ENCODE results near the gene PRRT3. TPM values are rescaled to one million over a fixed set of nuclear protein-coding genes. Genes with fewer than 3 reads are reported as not detected.

Gene PRRT3
- total RNA-seq, 1 donor from 2014 or later, result 1.4 TPM

GRCh38 chr3:9951126-9951525 is 1.1 kb downstream of the PRRT3 start:
- intact Hi-C loops (cut with DNase I), result no loop called here
- H3K36me3 ChIP-seq, result no peaks in the 10 kb centered on the region
- DNase-seq, result no peak
- peaks cover 10% of the 10 kb centered on the region for H3K4me1 ChIP-seq
- ATAC-seq, result no peak
- TF ChIP-seq CTCF (IDR thresholded peaks at IDR 0.05), result no peak
- peak overlapping the region; percentile 52 for H3K4me3 ChIP-seq
- H3K27me3 ChIP-seq, result no peaks in the 10 kb centered on the region
- H3K27ac ChIP-seq, result no peak overlapping the region
- no peaks in the 10 kb centered on the region for H3K9me3 ChIP-seq

GRCh38 chr3:9949626-9950025 is 2.6 kb downstream of the PRRT3 start:
- Histone ChIP-seq H3K36me3 (no peaks in the 10 kb centered on the region), H3K27ac (no peak overlapping the region), H3K4me3 (no peak overlapping the region), H3K27me3 (no peaks in the 10 kb centered on the region), H3K9me3 (no peaks in the 10 kb centered on the region), H3K4me1 (peaks cover 15% of the 10 kb centered on the region)
- ATAC-seq (no peak), DNase-seq (no peak)
- intact Hi-C loops (cut with DNase I), result no loop called here
- TF ChIP-seq CTCF (IDR thresholded peaks at IDR 0.05), result no peak

DNA sequence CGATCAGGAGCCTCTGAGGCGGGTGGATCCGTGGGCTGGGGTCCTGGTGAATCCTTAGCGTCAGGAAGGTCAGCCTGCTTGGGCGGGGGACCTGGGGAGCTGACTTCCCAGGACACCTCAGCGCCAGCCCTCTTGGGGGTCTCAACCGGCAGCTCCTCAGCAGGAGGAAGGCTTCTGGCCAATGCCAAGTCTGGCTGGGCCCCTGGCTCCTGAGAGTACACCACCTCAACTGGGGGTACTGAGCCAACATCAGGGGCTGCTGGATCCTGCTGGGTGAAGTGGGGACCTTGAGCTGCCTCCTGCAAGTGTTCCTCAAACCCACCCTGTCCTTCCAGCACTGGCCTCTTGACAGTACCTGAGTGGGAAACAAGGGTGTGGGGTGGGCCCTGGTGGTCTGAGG is 3.1 kb downstream of the PRRT3 start:
- Histone ChIP-seq H3K9me3 (no peaks in the 10 kb centered on the region), H3K4me1 (peaks cover 15% of the 10 kb centered on the region), H3K4me3 (no peak overlapping the region), H3K27ac (no peak overlapping the region), H3K36me3 (no peaks in the 10 kb centered on the region), H3K27me3 (no peaks in the 10 kb centered on the region)
- ATAC-seq, result no peak
- no peak for DNase-seq
- intact Hi-C loops (cut with DNase I), result no loop called here
- TF ChIP-seq CTCF (IDR thresholded peaks at IDR 0.05), result no peak

DNA sequence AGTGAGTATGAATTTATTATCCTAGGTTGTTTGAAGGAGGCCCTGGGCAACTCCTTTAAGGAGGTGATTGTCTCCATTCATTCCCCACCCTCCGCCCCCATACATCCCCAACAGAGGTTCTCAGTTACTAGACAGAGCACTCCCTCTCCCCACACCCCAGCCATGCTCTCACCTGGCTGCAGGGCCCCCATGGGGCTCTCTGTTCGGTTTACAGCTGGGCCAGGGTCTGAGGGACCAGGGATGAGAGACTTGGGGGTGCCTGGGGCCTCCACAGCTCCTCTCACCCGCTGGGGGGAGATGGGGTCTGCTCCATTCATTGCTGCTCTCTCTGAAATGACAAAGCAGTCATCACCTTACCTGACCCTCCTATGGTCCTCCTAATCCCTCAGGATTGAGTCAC is 3.6 kb downstream of the PRRT3 start:
- no peak for TF ChIP-seq CTCF (IDR thresholded peaks at IDR 0.05)
- ATAC-seq (no peak), DNase-seq (no peak)
- Histone ChIP-seq H3K27me3 (no peaks in the 10 kb centered on the region), H3K4me1 (peaks cover 15% of the 10 kb centered on the region), H3K36me3 (no peaks in the 10 kb centered on the region), H3K27ac (no peak overlapping the region), H3K9me3 (no peaks in the 10 kb centered on the region), H3K4me3 (no peak overlapping the region)
- intact Hi-C loops (cut with DNase I), result no loop called here

GRCh38 chr3:9947025-9947995 is 4.9 kb downstream of the PRRT3 start:
- H3K4me3 ChIP-seq, result peak overlapping the region; percentile 63
- H3K36me3 ChIP-seq, result peaks cover 4% of the 10 kb centered on the region
- intact Hi-C loops (cut with DNase I), result no loop called here
- H3K27me3 ChIP-seq, result no peaks in the 10 kb centered on the region
- peak; percentile 56 for TF ChIP-seq CTCF (IDR thresholded peaks at IDR 0.05)
- DNase-seq (peak; percentile 90), ATAC-seq (peak; percentile 87)
- peak overlapping the region; percentile 78 for H3K27ac ChIP-seq
- H3K9me3 ChIP-seq, result no peaks in the 10 kb centered on the region
- peaks cover 14% of the 10 kb centered on the region for H3K4me1 ChIP-seq
